Medulla oblongata (tissue), 1 donor: ENCODE results near the gene COL6A1.
"Not testable (repeated sequence)": the region's sequence is repeated elsewhere in the genome, so short reads cannot be mapped to it uniquely, and the experiment has no call there.

Source experiments
- DNase-seq: peaks from one replicate; pipeline ENCODE4 v3.0.0-alpha.2; 2015; ENCODE audit errors: extremely low spot score

Gene COL6A1

GRCh38 chr21:46029186-46029924 is 47.8 kb downstream of the COL6A1 start:
- DNase-seq, result no peak

- DNase-seq, result no peak
These were observed 49.9 kb downstream of the COL6A1 start for GRCh38 chr21:46031484-46031883.

GRCh38 chr21:46032100-46032499 is 50.5 kb downstream of the COL6A1 start:
- no peak for DNase-seq

GRCh38 chr21:46033410-46034400 is 52.1 kb downstream of the COL6A1 start:
- DNase-seq, result no peak

- DNase-seq, result no peak
These were observed 54.5 kb downstream of the COL6A1 start for GRCh38 chr21:46035809-46036695.

GRCh38 chr21:46036696-46037330 is 55.2 kb downstream of the COL6A1 start:
- DNase-seq, result no peak

GRCh38 chr21:46037331-46038325 is 56.1 kb downstream of the COL6A1 start:
- no peak for DNase-seq

DNA sequence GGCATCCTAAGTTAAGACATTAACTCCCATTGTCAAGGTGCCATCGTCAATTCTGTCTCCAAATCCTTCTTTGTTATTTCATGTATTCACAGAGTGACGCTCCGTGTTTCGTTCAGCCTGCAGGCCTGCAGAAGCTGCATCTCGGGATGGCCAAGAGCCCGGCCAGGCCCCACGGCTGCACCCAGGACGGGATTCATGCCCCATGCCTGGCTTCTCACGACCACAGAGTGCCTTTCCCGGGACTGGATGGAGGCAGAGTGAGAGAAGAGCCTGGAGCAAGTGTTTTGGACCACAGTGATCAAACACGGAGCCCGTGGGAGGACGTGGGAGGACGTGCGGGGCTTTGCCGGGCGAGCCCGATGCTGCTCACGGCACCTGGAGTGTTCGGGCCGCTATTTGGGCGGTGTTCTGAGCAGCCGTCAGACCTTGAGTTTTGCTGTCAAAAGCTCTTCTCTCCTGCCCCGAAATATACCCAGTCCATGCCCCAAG is 56.8 kb downstream of the COL6A1 start:
- no peak for DNase-seq

DNA sequence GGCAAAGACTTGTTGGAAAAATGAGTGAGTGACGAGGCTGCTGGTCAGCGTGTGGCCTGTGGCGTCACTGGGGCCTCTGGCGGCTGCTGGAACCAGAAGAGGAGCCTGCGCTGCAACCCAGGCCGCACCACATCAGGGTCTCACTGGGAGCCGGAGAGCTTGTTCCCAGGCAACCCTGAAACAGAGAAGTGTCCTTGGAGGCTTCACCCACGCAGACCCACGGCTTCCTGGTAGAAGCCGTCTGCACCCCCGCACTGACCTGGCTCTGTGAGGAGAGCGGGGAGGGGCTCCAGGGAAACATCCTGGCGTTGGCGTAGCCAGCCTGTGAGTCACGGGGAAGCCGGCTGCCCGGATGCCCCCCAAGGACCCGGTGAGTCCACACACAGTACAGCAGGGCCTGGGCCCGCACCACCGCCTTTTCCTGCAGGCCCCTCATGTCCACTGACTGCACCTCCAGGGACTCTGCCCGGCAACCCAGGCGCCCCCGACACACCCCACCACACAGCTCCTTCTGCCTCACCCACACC is 57.4 kb downstream of the COL6A1 start:
- DNase-seq, result no peak

DNA sequence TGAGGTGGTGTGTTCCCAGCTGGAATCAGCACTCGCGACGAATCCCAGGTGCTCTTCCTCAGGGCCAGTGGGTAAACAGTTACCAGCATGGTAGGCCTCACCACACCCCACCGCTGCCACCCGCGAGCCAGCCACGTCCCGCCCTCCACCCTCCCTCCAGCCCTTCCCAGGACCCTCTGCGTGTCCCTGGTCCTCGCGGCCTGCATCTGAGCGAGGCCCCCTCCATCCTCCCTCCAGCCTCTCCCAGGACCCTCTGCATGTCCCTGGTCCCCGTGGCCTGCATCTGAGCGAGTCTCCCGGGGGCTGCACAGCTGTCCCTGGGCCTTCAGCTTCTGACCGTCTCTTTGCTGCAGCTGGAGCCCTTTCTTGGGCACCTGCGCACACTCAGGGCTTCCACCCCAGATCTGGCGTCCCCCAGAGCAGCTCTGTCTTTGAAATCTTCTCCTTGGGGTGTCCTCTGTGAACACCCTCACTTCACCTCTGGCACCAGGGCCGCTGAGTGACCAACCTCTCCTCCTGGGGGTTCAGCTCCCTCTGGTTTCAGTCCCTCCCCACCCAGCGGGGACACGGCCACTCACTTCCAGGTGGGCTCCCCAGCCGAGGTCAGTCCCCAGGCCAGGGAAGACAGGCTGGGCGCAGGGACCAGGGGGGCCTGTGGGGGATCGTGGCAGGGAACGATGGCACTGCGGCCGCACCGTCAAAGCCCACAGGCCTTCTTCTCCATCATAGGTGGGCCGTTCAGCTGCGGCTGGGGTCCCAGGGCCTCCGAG is 58.5 kb downstream of the COL6A1 start:
- DNase-seq, result no peak

GRCh38 chr21:46040707-46041106 is 59.1 kb downstream of the COL6A1 start:
- no peak for DNase-seq

GRCh38 chr21:46041183-46041582 is 59.6 kb downstream of the COL6A1 start:
- no peak for DNase-seq

DNA sequence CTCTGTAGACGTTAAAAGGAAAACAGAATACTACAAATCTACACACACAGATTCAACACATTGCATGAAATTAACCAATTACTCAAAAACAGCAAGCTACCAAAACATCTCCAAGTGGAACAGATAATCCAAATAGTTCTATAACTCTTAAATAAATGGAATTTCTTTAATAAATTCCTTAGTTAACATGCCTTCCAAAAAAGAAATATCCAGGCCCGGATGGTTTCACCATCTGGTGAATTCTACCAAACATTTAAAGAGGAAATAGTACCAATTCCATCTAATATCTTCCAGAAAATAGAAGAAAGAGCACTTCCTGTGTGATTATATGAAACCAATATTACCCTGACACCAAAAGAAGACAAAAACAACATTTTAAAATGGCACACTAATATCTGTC is 63.6 kb downstream of the COL6A1 start:
- DNase-seq, result no peak

GRCh38 chr21:46046471-46046870 is 64.9 kb downstream of the COL6A1 start:
- no peak for DNase-seq

- not testable (repeated sequence) for DNase-seq
These were observed 65.3 kb downstream of the COL6A1 start for GRCh38 chr21:46046906-46047305.

- DNase-seq, result peak; percentile 20
These were observed 67.6 kb downstream of the COL6A1 start for GRCh38 chr21:46048926-46049889.

DNA sequence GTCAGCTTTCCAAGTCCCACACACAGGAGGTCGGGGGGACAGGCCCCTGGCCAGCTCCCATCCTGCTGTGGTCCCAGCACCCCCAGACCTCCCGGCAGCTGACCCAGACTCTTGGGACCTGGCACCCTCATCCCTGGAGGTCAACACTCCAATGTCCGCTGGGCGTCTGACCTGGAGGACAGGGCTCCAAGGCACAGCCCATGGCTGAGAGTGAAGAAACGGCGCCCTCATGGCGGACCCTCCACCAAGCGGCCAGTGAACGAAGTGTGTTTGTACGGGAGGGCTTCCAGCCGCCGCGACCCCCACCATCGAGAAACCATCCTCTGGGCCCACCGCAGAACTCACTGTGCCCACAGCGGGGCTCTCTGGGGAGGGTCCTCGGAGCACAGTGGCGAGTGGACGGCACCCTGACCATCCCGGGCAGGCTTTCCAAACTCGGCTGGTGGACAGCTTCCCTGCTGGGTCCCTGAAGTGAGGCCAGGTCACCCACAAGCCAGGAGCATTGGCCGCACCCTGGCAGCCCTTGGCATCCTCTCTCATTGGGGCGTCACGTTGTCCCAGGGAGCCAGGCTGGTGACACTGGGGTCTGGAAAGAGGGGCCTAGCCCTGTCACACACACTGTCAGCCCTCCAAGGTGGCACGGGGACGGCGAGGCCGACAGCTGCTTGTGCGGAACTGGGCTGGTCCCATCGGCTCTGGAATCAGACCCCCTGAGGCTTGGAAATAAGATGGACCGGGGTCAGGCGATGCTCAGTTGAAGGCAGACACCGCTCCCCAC is 68.5 kb downstream of the COL6A1 start:
- DNase-seq, result no peak
